ENCODE results near the gene HSD11B2. TPM values are rescaled to one million over a fixed set of nuclear protein-coding genes. Genes with fewer than 3 reads are reported as not detected.

HSD11B2 gene
- total RNA-seq, 1 donor from 2014 or later = 2.6 TPM

DNA sequence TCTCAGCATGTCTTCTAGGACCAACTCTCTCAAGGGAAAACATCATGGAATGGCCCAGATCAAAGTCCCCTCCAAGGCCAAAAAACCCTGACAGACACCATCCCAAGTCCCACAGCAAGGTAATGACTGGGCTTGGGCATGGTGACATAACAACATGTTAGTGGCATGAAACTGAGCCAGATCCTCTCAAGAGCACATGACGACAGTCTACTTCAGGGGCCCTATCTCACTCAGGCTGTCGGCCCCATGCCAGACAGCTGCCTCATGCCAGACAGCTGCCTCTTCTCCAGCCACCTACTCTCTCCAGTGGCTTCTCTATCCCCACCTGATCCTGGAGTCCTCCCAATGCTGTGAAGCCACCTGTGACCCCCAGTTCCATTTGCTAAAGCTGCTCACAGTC, 18.4 kb downstream of the HSD11B2 start:
- H3K4me1 ChIP-seq (ENCODE audit: control insufficient read depth in 3 of 3, insufficient read depth in 3 of 3, low read length in 3 of 3) = peaks cover 85 to 96% (median 87%) of the 10 kb centered on the region in 3 donors
- H3K27ac ChIP-seq (ENCODE audit: low read depth, low read length) = peak overlapping the region; percentile 12
- no peak overlapping the region for H3K4me3 ChIP-seq (ENCODE audit: low read length in 3 of 3)
- no peaks in the 10 kb centered on the region for H3K9me3 ChIP-seq (ENCODE audit: control insufficient read depth in 3 of 3, low read length in 3 of 3)
- peaks cover 12 to 19% (median 17%) of the 10 kb centered on the region in 3 donors for H3K36me3 ChIP-seq (ENCODE audit: control insufficient read depth in 3 of 3, insufficient read depth in 3 of 3, low read length in 3 of 3)
- peak overlapping the region in 2 of 3 donors; percentile 33 to 50 for H3K9ac ChIP-seq (ENCODE audit: low read depth in 1 of 3, low read length in 3 of 3)
- H3K27me3 ChIP-seq (ENCODE audit: control insufficient read depth in 3 of 3, insufficient read depth in 3 of 3, low read length in 3 of 3) = no peaks in the 10 kb centered on the region

DNA sequence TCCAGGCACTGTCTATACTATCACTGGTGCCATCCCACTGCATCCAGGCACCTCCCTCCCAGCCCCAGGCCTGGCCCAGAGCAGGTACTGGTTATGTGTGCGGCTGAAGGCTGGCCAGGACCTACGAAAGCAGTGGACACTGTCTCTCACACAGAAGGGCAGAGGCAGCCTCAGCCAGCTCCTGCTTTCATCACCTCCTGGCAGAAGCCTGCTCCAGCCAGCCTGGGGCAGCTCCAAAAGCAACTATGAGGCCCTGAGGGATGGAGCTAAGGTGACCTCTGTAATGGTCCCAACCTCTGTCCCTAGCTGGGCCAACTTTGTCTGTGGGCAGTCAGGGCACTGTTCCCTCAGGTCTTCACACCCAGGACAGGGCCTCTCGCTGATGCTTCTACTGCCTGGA, 18.8 kb downstream of the HSD11B2 start:
- Histone ChIP-seq H3K27me3 (ENCODE audit: control insufficient read depth in 3 of 3, insufficient read depth in 3 of 3, low read length in 3 of 3) (no peaks in the 10 kb centered on the region), H3K27ac (ENCODE audit: low read depth, low read length) (peak overlapping the region; percentile 12), H3K9me3 (ENCODE audit: control insufficient read depth in 3 of 3, low read length in 3 of 3) (no peaks in the 10 kb centered on the region), H3K36me3 (ENCODE audit: control insufficient read depth in 3 of 3, insufficient read depth in 3 of 3, low read length in 3 of 3) (peaks cover 12 to 19% (median 17%) of the 10 kb centered on the region in 3 donors), H3K9ac (ENCODE audit: low read depth in 1 of 3, low read length in 3 of 3) (peak overlapping the region in 1 of 3 donors; percentile 50), H3K4me3 (ENCODE audit: low read length in 3 of 3) (no peak overlapping the region), H3K4me1 (ENCODE audit: control insufficient read depth in 3 of 3, insufficient read depth in 3 of 3, low read length in 3 of 3) (peaks cover 81 to 92% (median 83%) of the 10 kb centered on the region in 3 donors)

DNA sequence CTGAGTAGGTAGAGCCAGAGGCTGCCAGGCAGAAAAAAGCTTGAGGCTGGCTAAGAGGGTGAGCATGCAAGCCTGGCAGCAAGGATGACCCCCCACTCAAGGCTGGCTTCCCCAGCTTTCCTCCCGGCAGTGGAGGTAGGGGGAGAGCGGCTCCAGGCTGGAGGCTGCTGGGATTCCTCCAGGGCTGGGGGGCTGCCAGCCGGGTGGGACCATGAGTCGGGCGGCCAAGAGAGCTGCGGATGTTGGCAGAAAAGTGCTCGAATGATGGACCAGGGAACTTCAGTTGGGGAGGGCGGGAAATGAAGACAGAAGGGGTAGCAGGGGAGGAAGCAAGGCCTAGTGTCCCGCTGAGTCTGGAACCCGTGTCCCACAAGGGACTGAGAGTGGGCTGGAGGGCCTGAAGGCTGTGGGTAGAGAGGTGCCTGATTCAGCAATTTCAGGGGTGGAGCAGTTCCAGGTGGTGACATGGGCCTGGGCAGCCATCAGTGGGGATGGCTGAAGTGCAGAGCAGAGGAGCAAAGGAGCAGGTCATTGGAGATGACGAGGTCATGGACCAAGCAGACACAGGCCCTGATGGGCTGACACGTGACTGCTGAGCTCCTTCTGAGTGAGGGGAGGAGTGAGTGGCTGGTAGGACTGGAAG, 20.3 kb downstream of the HSD11B2 start:
- H3K9ac ChIP-seq (ENCODE audit: low read depth in 1 of 3, low read length in 3 of 3) = peak overlapping the region in 2 of 3 donors; percentile 14 to 40
- H3K4me3 ChIP-seq (ENCODE audit: low read length in 3 of 3) = no peak overlapping the region
- H3K4me1 ChIP-seq (ENCODE audit: control insufficient read depth in 3 of 3, insufficient read depth in 3 of 3, low read length in 3 of 3) = peaks cover 68 to 80% (median 68%) of the 10 kb centered on the region in 3 donors
- peaks cover 12 to 18% (median 13%) of the 10 kb centered on the region in 3 donors for H3K36me3 ChIP-seq (ENCODE audit: control insufficient read depth in 3 of 3, insufficient read depth in 3 of 3, low read length in 3 of 3)
- H3K27me3 ChIP-seq (ENCODE audit: control insufficient read depth in 3 of 3, insufficient read depth in 3 of 3, low read length in 3 of 3) = no peaks in the 10 kb centered on the region
- H3K9me3 ChIP-seq (ENCODE audit: control insufficient read depth in 3 of 3, low read length in 3 of 3) = no peaks in the 10 kb centered on the region
- peak overlapping the region; percentile 40 for H3K27ac ChIP-seq (ENCODE audit: low read depth, low read length)

DNA sequence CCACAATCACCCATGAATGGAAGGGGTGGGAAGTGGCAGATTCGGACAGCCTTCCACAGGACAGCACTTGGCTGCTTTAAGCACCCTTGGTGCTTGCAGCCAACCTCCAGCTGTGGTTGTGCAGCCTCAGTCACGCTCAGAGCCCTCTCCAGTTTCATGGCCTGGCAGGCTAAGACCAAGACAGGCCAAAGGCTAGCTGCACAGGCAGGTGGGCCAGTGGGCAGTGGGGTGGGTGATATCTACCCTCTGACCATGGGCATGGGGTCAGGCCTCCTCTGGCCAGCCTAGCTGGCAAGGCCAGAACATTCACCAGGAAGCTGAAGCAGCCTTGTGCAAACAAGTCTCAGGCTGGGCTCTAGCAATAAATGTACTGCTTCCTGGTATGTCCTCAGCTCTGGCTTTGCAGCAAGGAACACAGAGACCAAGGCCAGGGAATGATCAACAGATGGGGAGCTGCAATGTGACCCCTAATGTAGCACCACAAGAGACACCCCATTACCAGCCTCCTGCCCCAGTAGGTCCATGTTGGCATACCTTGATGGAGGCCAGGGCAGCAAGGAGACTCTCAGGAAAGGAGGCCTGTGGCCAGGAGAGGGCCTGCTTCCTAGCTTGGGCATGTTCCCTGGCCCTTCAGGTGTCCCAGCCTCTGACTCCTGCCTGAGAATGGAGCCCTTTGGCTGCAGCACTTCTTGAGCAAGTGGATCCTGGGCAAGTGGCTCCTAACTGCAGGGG, 20.9 kb downstream of the HSD11B2 start:
- Histone ChIP-seq H3K27ac (ENCODE audit: low read depth, low read length) (peak overlapping the region; percentile 40), H3K9ac (ENCODE audit: low read depth in 1 of 3, low read length in 3 of 3) (peak overlapping the region in 2 of 3 donors; percentile 14 to 40), H3K27me3 (ENCODE audit: control insufficient read depth in 3 of 3, insufficient read depth in 3 of 3, low read length in 3 of 3) (no peaks in the 10 kb centered on the region), H3K36me3 (ENCODE audit: control insufficient read depth in 3 of 3, insufficient read depth in 3 of 3, low read length in 3 of 3) (peaks cover 12 to 18% (median 13%) of the 10 kb centered on the region in 3 donors), H3K9me3 (ENCODE audit: control insufficient read depth in 3 of 3, low read length in 3 of 3) (no peaks in the 10 kb centered on the region), H3K4me1 (ENCODE audit: control insufficient read depth in 3 of 3, insufficient read depth in 3 of 3, low read length in 3 of 3) (peaks cover 68 to 80% (median 68%) of the 10 kb centered on the region in 3 donors), H3K4me3 (ENCODE audit: low read length in 3 of 3) (peak overlapping the region in 1 of 3 donors; percentile 4)

DNA sequence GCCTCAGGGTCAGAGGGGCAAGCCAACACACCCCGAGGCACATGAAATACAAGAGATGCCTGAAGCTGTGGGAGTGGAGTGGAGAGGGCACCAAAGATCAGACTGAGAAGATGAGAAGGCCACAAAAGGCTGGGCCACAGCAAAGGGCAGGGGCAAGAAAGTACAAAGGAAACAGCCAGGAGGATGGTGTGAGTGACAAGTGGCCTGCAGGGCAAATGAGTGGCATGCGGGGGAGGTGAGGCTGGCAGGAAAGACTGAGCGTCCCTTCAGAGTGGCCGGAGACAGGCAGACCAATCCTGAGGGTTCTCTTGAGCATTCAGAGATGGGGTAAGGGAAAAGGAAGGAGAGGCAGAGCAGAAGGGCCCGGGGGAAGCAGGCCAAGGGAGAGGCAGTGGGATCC, 23.2 kb downstream of the HSD11B2 start:
- Histone ChIP-seq H3K9me3 (ENCODE audit: control insufficient read depth in 3 of 3, low read length in 3 of 3) (no peaks in the 10 kb centered on the region), H3K36me3 (ENCODE audit: control insufficient read depth in 3 of 3, insufficient read depth in 3 of 3, low read length in 3 of 3) (peaks cover 10 to 18% (median 12%) of the 10 kb centered on the region in 3 donors), H3K4me3 (ENCODE audit: low read length in 3 of 3) (no peak overlapping the region), H3K27ac (ENCODE audit: low read depth, low read length) (no peak overlapping the region), H3K4me1 (ENCODE audit: control insufficient read depth in 3 of 3, insufficient read depth in 3 of 3, low read length in 3 of 3) (peaks cover 73 to 84% (median 75%) of the 10 kb centered on the region in 3 donors), H3K27me3 (ENCODE audit: control insufficient read depth in 3 of 3, insufficient read depth in 3 of 3, low read length in 3 of 3) (no peaks in the 10 kb centered on the region), H3K9ac (ENCODE audit: low read depth in 1 of 3, low read length in 3 of 3) (no peak overlapping the region)

DNA sequence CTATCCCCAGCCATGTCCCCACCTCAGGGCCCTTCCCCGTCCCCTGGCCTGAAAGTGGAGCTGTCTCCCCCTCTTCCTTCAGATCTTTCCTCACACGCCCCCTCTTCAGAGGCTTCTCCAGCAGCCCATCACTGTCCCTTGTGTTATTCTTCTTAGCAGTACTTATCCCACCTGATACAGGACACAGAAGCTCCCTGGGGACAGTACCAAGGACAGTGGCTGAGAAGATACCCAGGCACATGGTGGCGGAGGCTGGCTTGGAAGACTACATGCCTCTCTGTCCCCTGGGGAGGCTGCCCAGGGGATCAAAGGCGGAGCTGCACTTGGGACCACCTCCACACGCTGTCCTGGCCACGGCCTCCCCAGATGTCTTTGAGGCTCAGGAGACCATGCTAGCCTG, 23.9 kb downstream of the HSD11B2 start:
- peaks cover 73 to 84% (median 75%) of the 10 kb centered on the region in 3 donors for H3K4me1 ChIP-seq (ENCODE audit: control insufficient read depth in 3 of 3, insufficient read depth in 3 of 3, low read length in 3 of 3)
- peak overlapping the region in 1 of 3 donors; percentile 25 for H3K9ac ChIP-seq (ENCODE audit: low read depth in 1 of 3, low read length in 3 of 3)
- H3K27me3 ChIP-seq (ENCODE audit: control insufficient read depth in 3 of 3, insufficient read depth in 3 of 3, low read length in 3 of 3) = no peaks in the 10 kb centered on the region
- H3K27ac ChIP-seq (ENCODE audit: low read depth, low read length) = no peak overlapping the region
- H3K9me3 ChIP-seq (ENCODE audit: control insufficient read depth in 3 of 3, low read length in 3 of 3) = no peaks in the 10 kb centered on the region
- no peak overlapping the region for H3K4me3 ChIP-seq (ENCODE audit: low read length in 3 of 3)
- H3K36me3 ChIP-seq (ENCODE audit: control insufficient read depth in 3 of 3, insufficient read depth in 3 of 3, low read length in 3 of 3) = peaks cover 10 to 18% (median 12%) of the 10 kb centered on the region in 3 donors

DNA sequence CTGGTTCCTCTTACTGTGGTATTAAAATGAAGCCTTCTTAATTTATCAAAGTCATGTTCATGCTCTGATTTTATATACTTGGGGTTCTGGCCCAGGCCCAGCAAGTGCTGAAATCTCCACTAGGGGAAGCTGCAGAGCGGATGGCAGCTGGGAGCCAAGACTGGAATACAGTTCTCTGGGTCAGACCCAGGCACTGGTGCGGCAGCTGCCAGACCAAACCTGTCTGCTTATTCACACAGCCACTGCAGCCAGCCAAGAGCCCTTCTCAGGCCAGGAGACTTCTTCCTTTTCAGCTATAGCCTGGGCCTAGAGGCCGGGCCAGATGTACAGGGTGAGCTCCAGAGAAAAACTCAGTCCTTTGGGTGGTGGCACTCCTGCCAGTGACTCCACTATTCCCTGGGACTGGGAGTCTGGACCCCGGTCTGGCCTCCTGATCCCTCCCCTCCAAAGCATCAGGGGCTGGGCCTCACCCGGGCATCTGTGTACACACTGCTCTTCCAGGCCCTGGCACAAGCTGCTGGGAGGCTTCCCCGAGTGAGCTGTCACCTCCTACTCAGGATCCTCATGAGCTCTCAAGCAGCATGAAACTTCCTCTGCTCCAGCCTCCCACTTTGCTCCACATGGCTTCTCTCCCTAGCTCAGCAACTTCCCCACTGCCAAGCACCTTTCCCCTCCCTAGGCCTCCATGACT, 25.6 kb downstream of the HSD11B2 start:
- H3K27me3 ChIP-seq (ENCODE audit: control insufficient read depth in 3 of 3, insufficient read depth in 3 of 3, low read length in 3 of 3) = no peaks in the 10 kb centered on the region
- H3K9ac ChIP-seq (ENCODE audit: low read depth in 1 of 3, low read length in 3 of 3) = peak overlapping the region in 2 of 3 donors; percentile 57 to 70
- H3K4me1 ChIP-seq (ENCODE audit: control insufficient read depth in 3 of 3, insufficient read depth in 3 of 3, low read length in 3 of 3) = peaks cover 73 to 84% (median 75%) of the 10 kb centered on the region in 3 donors
- peak overlapping the region; percentile 81 for H3K27ac ChIP-seq (ENCODE audit: low read depth, low read length)
- peak overlapping the region in 2 of 3 donors; percentile 9 to 29 for H3K4me3 ChIP-seq (ENCODE audit: low read length in 3 of 3)
- no peaks in the 10 kb centered on the region for H3K9me3 ChIP-seq (ENCODE audit: control insufficient read depth in 3 of 3, low read length in 3 of 3)
- peaks cover 7 to 18% (median 12%) of the 10 kb centered on the region in 3 donors for H3K36me3 ChIP-seq (ENCODE audit: control insufficient read depth in 3 of 3, insufficient read depth in 3 of 3, low read length in 3 of 3)

DNA sequence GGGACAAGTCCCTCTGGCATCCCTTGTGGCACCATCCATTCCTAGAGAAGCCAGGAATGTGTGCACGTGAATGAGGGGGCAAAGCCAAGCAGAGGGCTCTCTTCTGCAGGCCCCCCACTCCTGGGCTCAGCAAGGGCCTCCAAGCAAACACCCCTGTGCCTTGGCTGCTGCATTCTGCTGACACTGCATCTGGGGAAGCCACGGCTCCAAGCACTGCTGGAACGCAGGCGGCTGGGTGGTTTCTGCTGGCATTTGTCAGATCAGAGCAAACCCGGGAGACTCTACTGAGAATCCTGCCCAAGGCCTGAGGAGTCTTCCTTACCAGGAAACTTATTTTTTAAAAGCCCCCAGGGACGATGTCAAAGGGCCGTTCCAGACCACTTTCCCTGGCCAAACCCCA, 26.7 kb downstream of the HSD11B2 start:
- H3K9me3 ChIP-seq (ENCODE audit: control insufficient read depth in 3 of 3, low read length in 3 of 3) = no peaks in the 10 kb centered on the region
- peaks cover 6 to 13% (median 9%) of the 10 kb centered on the region in 3 donors for H3K36me3 ChIP-seq (ENCODE audit: control insufficient read depth in 3 of 3, insufficient read depth in 3 of 3, low read length in 3 of 3)
- no peak overlapping the region for H3K4me3 ChIP-seq (ENCODE audit: low read length in 3 of 3)
- peak overlapping the region; percentile 36 to 70 (median 54) for H3K9ac ChIP-seq (ENCODE audit: low read depth in 1 of 3, low read length in 3 of 3)
- H3K27me3 ChIP-seq (ENCODE audit: control insufficient read depth in 3 of 3, insufficient read depth in 3 of 3, low read length in 3 of 3) = no peaks in the 10 kb centered on the region
- H3K4me1 ChIP-seq (ENCODE audit: control insufficient read depth in 3 of 3, insufficient read depth in 3 of 3, low read length in 3 of 3) = peaks cover 73 to 84% (median 75%) of the 10 kb centered on the region in 3 donors
- H3K27ac ChIP-seq (ENCODE audit: low read depth, low read length) = peak overlapping the region; percentile 81

DNA sequence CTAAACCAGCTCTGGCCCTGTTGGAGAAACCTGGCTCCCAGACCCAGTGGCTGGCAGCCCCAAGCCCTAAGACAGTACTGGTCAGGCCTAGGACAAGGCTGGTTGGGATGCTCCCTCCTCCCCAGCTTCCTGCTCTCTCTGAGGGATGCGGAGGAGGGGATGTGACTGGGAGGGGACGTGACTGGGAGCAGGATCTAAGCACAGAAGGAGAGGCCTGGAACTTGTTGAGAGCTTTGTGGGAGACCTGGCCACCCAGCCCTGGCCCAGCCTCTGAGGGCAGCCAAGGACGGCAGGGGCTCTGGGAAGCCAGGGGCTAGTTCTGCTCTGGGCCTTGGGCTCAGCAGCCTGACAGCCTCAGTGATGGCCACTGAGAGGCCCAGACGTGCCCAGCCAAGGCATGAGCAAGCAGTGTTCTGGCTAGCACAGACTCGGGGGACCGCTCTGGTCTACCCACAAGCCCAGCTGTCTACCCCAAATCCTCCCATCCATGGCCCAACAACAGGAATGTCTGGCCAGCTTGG, 27.3 kb downstream of the HSD11B2 start:
- H3K4me3 ChIP-seq (ENCODE audit: low read length in 3 of 3) = peak overlapping the region in 1 of 3 donors; percentile 22
- H3K4me1 ChIP-seq (ENCODE audit: control insufficient read depth in 3 of 3, insufficient read depth in 3 of 3, low read length in 3 of 3) = peaks cover 74 to 84% (median 76%) of the 10 kb centered on the region in 3 donors
- no peaks in the 10 kb centered on the region for H3K27me3 ChIP-seq (ENCODE audit: control insufficient read depth in 3 of 3, insufficient read depth in 3 of 3, low read length in 3 of 3)
- H3K9ac ChIP-seq (ENCODE audit: low read depth in 1 of 3, low read length in 3 of 3) = peak overlapping the region; percentile 36 to 70 (median 54)
- H3K27ac ChIP-seq (ENCODE audit: low read depth, low read length) = peak overlapping the region; percentile 81
- peaks cover 2 to 9% (median 3%) of the 10 kb centered on the region in 3 donors for H3K36me3 ChIP-seq (ENCODE audit: control insufficient read depth in 3 of 3, insufficient read depth in 3 of 3, low read length in 3 of 3)
- H3K9me3 ChIP-seq (ENCODE audit: control insufficient read depth in 3 of 3, low read length in 3 of 3) = no peaks in the 10 kb centered on the region

All from skeletal muscle tissue (tissue), 4 donors.